ENCODE data around the gene CSTB. TPM values are rescaled to one million over a fixed set of nuclear protein-coding genes. Genes with fewer than 3 reads are reported as not detected.

The CSTB gene
- total RNA-seq, 1 experiment from 2014 or later = 151 TPM

GRCh38 chr21:43728467-43729390 lies 47.4 kb downstream of the CSTB start:
- POLR2A ChIA-PET (ENCODE audit: unreplicated experiment) = interaction anchor here (0.6 kb wide), 2 partner anchors 68 to 1052 kb away, joined by 3 to 5 read pairs; no protein-coding TSS in a partner anchor
- H3K27ac ChIP-seq (ENCODE audit: low read length) = peak overlapping the region; percentile 41
- peak overlapping the region; percentile 55 for H3K4me2 ChIP-seq (ENCODE audit: low read length)
- peaks cover 56% of the 10 kb centered on the region for H3K4me1 ChIP-seq (ENCODE audit: insufficient read depth, low read length)
- CTCF ChIA-PET = interaction anchor here (0.6 kb wide), 1 partner anchor 8 kb away, joined by 4 read pairs; no protein-coding TSS in a partner anchor
- H3K79me2 ChIP-seq (ENCODE audit: low read length) = peaks cover 99% of the 10 kb centered on the region
- DNase-seq (peak; percentile 92), ATAC-seq (peak; percentile 82)
- H2AFZ ChIP-seq (ENCODE audit: low read length) = 0 out of 2 replicates have a peak overlapping the region, but pooled peaks have one; percentile 12
- H3K27me3 ChIP-seq (ENCODE audit: low read length) = no peaks in the 10 kb centered on the region
- BruUV-seq (replicated peaks) = no TSS peak
- peaks cover 6% of the 10 kb centered on the region for H3F3A ChIP-seq (ENCODE audit: low read length, unreplicated experiment)
- intact Hi-C loops (cut with micrococcal nuclease) = no loop called here
- H3K9me3 ChIP-seq (ENCODE audit: low read length) = no peaks in the 10 kb centered on the region
- H3K9ac ChIP-seq (ENCODE audit: low read length) = peak overlapping the region; percentile 33
- peak overlapping the region; percentile 45; the same call in 1 of the 2 replicates for H3K4me3 ChIP-seq (ENCODE audit: low read length)
- H3K9me2 ChIP-seq (replicated peaks; ENCODE audit: low read length) = no peaks in the 10 kb centered on the region
- 0 out of 2 replicates have a peak, but pooled peaks cover 19% of the 10 kb centered on the region for H4K20me1 ChIP-seq (ENCODE audit: low read length)
- peaks cover 21% of the 10 kb centered on the region; the same call in 1 of the 2 replicates for H3K36me3 ChIP-seq (ENCODE audit: low read depth, low read length)
- TF ChIP-seq EZH2phosphoT487 (IDR thresholded peaks at IDR 0.05; ENCODE audit: borderline replicate concordance, low read length) = peak; percentile 97
- TF ChIP-seq CTCF (conservative IDR thresholded peaks at IDR 0.05; ENCODE audit: low read depth, low read length) = no peak

- Histone ChIP-seq H3K4me3 (ENCODE audit: low read length) (peak overlapping the region; percentile 45; the same call in 1 of the 2 replicates), H3K27me3 (ENCODE audit: low read length) (no peaks in the 10 kb centered on the region), H3K79me2 (ENCODE audit: low read length) (peaks cover 99% of the 10 kb centered on the region), H3K4me1 (ENCODE audit: insufficient read depth, low read length) (peaks cover 56% of the 10 kb centered on the region), H3K27ac (ENCODE audit: low read length) (peak overlapping the region; percentile 41), H2AFZ (ENCODE audit: low read length) (no peak overlapping the region), H3K9me3 (ENCODE audit: low read length) (no peaks in the 10 kb centered on the region), H3K36me3 (ENCODE audit: low read depth, low read length) (peaks cover 23% of the 10 kb centered on the region; the same call in 1 of the 2 replicates), H3K9me2 (replicated peaks; ENCODE audit: low read length) (no peaks in the 10 kb centered on the region), H4K20me1 (ENCODE audit: low read length) (0 out of 2 replicates have a peak, but pooled peaks cover 15% of the 10 kb centered on the region), H3F3A (ENCODE audit: low read length, unreplicated experiment) (peaks cover 6% of the 10 kb centered on the region), H3K4me2 (ENCODE audit: low read length) (peak overlapping the region; percentile 55), H3K9ac (ENCODE audit: low read length) (peak overlapping the region; percentile 33)
- intact Hi-C loops (cut with micrococcal nuclease) = no loop called here
- DNase-seq (no peak), ATAC-seq (peak; percentile 24)
- POLR2A ChIA-PET (ENCODE audit: unreplicated experiment) = interaction anchor here (0.6 kb wide), 1 partner anchor 1053 kb away, joined by 5 read pairs; no protein-coding TSS in a partner anchor
- CTCF ChIA-PET = no interaction called here
- no peak for TF ChIP-seq EZH2phosphoT487 (IDR thresholded peaks at IDR 0.05; ENCODE audit: borderline replicate concordance, low read length)
- TSS peak; percentile 62 for BruUV-seq (replicated peaks)
Measured at GRCh38 chr21:43728154-43728466, 48.0 kb downstream of the CSTB start.

- Histone ChIP-seq H3K4me1 (ENCODE audit: insufficient read depth, low read length) (peaks cover 56% of the 10 kb centered on the region), H3K27me3 (ENCODE audit: low read length) (no peaks in the 10 kb centered on the region), H3K9me3 (ENCODE audit: low read length) (no peaks in the 10 kb centered on the region), H4K20me1 (ENCODE audit: low read length) (peaks cover 15% of the 10 kb centered on the region; the same call in 1 of the 2 replicates), H3K79me2 (ENCODE audit: low read length) (peaks cover 100% of the 10 kb centered on the region), H3K36me3 (ENCODE audit: low read depth, low read length) (peaks cover 23% of the 10 kb centered on the region; the same call in 1 of the 2 replicates), H3K9ac (ENCODE audit: low read length) (peak overlapping the region; percentile 33), H3F3A (ENCODE audit: low read length, unreplicated experiment) (peaks cover 6% of the 10 kb centered on the region), H3K27ac (ENCODE audit: low read length) (peak overlapping the region; percentile 41), H3K4me3 (ENCODE audit: low read length) (peak overlapping the region; percentile 45; the same call in 1 of the 2 replicates), H2AFZ (ENCODE audit: low read length) (no peak overlapping the region), H3K9me2 (replicated peaks; ENCODE audit: low read length) (no peaks in the 10 kb centered on the region), H3K4me2 (ENCODE audit: low read length) (peak overlapping the region; percentile 55)
- DNase-seq = peak; percentile 56
- POLR2A ChIA-PET (ENCODE audit: unreplicated experiment) = interaction anchor here (0.6 kb wide), 1 partner anchor 1053 kb away, joined by 5 read pairs; no protein-coding TSS in a partner anchor
- TF ChIP-seq EZH2 (IDR thresholded peaks at IDR 0.05; ENCODE audit: low read length, unreplicated experiment) (no peak), EZH2phosphoT487 (IDR thresholded peaks at IDR 0.05; ENCODE audit: borderline replicate concordance, low read length) (no peak), CTCF (conservative IDR thresholded peaks at IDR 0.05; ENCODE audit: low read depth, low read length) (peak; percentile 58)
- intact Hi-C loops (cut with micrococcal nuclease) = no loop called here
- CTCF ChIA-PET = no interaction called here
- BruUV-seq (replicated peaks) = no TSS peak
- ATAC-seq = peak; percentile 31
Measured at GRCh38 chr21:43727519-43728153, 48.5 kb downstream of the CSTB start.
